Nephron progenitor cell (in vitro differentiated cells): Measurements from ENCODE around the gene PNPLA3.

ENCODE experiments used
- DNase-seq: peaks from one replicate; pipeline ENCODE4 v3.0.0; 2021
- H3K27ac Mint-ChIP-seq: 2 replicates; pipeline ENCODE4 v1.8.0; 2021; ENCODE audit warnings: mild to moderate bottlenecking, moderate library complexity, mixed read lengths
- H3K27me3 Mint-ChIP-seq: 2 replicates; pipeline ENCODE4 v1.8.0; 2021; ENCODE audit warnings: mild to moderate bottlenecking, low read depth, mixed read lengths; ENCODE audit not compliant: poor library complexity
- H3K36me3 Mint-ChIP-seq: 2 replicates; pipeline ENCODE4 v1.8.0; 2021; ENCODE audit warnings: low read depth, mixed read lengths
- H3K4me1 Mint-ChIP-seq: 2 replicates; pipeline ENCODE4 v1.8.0; 2021; ENCODE audit warnings: mixed read lengths
- H3K4me3 Mint-ChIP-seq: 2 replicates; pipeline ENCODE4 v1.8.0; 2021; ENCODE audit warnings: mild to moderate bottlenecking, moderate library complexity, mixed read lengths
- H3K9me3 Mint-ChIP-seq: 2 replicates; pipeline ENCODE4 v1.8.0; 2021; ENCODE audit warnings: mild to moderate bottlenecking, moderate library complexity, mixed read lengths
- CTCF ChIP-seq: fragments of 200-600 bp; sonication (generic); IDR thresholded peaks from 2 replicates; pipeline ENCODE4 v1.5.0; 2021; ENCODE audit warnings: antibody characterized with exemption

The PNPLA3 gene

GRCh38 chr22:43892183-43892894, 31.3 kb upstream of the PNPLA3 start:
- no peak overlapping the region for H3K27ac Mint-ChIP-seq
- H3K4me3 Mint-ChIP-seq = no peak overlapping the region
- H3K36me3 Mint-ChIP-seq = no peaks in the 10 kb centered on the region
- H3K9me3 Mint-ChIP-seq = no peaks in the 10 kb centered on the region
- no peak for DNase-seq
- no peaks in the 10 kb centered on the region for H3K4me1 Mint-ChIP-seq
- peaks cover 84% of the 10 kb centered on the region for H3K27me3 Mint-ChIP-seq
- no peak for TF ChIP-seq CTCF

- no peak overlapping the region for H3K27ac Mint-ChIP-seq
- H3K27me3 Mint-ChIP-seq = peaks cover 85% of the 10 kb centered on the region
- H3K4me1 Mint-ChIP-seq = no peaks in the 10 kb centered on the region
- H3K9me3 Mint-ChIP-seq = no peaks in the 10 kb centered on the region
- no peaks in the 10 kb centered on the region for H3K36me3 Mint-ChIP-seq
- TF ChIP-seq CTCF = no peak
- H3K4me3 Mint-ChIP-seq = no peak overlapping the region
- DNase-seq = no peak
These were observed 30.3 kb upstream of the PNPLA3 start for GRCh38 chr22:43893266-43893665.

GRCh38 chr22:43894122-43894521, 29.5 kb upstream of the PNPLA3 start:
- Mint-ChIP-seq H3K36me3 (no peaks in the 10 kb centered on the region), H3K4me3 (no peak overlapping the region), H3K27ac (no peak overlapping the region), H3K4me1 (no peaks in the 10 kb centered on the region), H3K9me3 (no peaks in the 10 kb centered on the region), H3K27me3 (peaks cover 84% of the 10 kb centered on the region)
- no peak for TF ChIP-seq CTCF
- no peak for DNase-seq

GRCh38 chr22:43895986-43896645, 27.5 kb upstream of the PNPLA3 start:
- no peak overlapping the region for H3K4me3 Mint-ChIP-seq
- no peak for DNase-seq
- H3K27ac Mint-ChIP-seq = peak overlapping the region; percentile 19
- peaks cover 73% of the 10 kb centered on the region for H3K27me3 Mint-ChIP-seq
- H3K9me3 Mint-ChIP-seq = no peaks in the 10 kb centered on the region
- H3K36me3 Mint-ChIP-seq = no peaks in the 10 kb centered on the region
- no peaks in the 10 kb centered on the region for H3K4me1 Mint-ChIP-seq
- TF ChIP-seq CTCF = no peak

GRCh38 chr22:43897751-43898261, 25.8 kb upstream of the PNPLA3 start:
- TF ChIP-seq CTCF = no peak
- H3K4me3 Mint-ChIP-seq = no peak overlapping the region
- H3K9me3 Mint-ChIP-seq = no peaks in the 10 kb centered on the region
- DNase-seq = no peak
- H3K36me3 Mint-ChIP-seq = no peaks in the 10 kb centered on the region
- H3K27me3 Mint-ChIP-seq = peaks cover 68% of the 10 kb centered on the region
- H3K4me1 Mint-ChIP-seq = peaks cover under 1% of the 10 kb centered on the region
- H3K27ac Mint-ChIP-seq = no peak overlapping the region

GRCh38 chr22:43900206-43900605, 23.4 kb upstream of the PNPLA3 start:
- Mint-ChIP-seq H3K4me3 (no peak overlapping the region), H3K27ac (no peak overlapping the region)

More at GRCh38 chr22:43900206-43900605, 23.4 kb upstream of the PNPLA3 start:
- no peak for TF ChIP-seq CTCF
- peaks cover 50% of the 10 kb centered on the region for H3K27me3 Mint-ChIP-seq
- H3K9me3 Mint-ChIP-seq = peaks cover 6% of the 10 kb centered on the region
- no peaks in the 10 kb centered on the region for H3K36me3 Mint-ChIP-seq
- peaks cover 11% of the 10 kb centered on the region for H3K4me1 Mint-ChIP-seq
- DNase-seq = no peak
